ENCODE results near the gene PMM1. TPM values are rescaled to one million over a fixed set of nuclear protein-coding genes. Genes with fewer than 3 reads are reported as not detected.

PMM1 gene
- total RNA-seq, 4 donors from 2014 or later: 55.5 to 88.1 (median 83.5) TPM

GRCh38 chr22:41538583-41538982 lies 51.1 kb downstream of the PMM1 start:
- Histone ChIP-seq H3K27me3 (no peaks in the 10 kb centered on the region), H3K4me1 (peaks cover 0 to 39% (median 14%) of the 10 kb centered on the region in 4 donors), H3K9me3 (no peaks in the 10 kb centered on the region), H3K36me3 (peaks cover 0 to 52% (median 0%) of the 10 kb centered on the region in 3 donors), H3K4me3 (no peak overlapping the region), H3K27ac (peak overlapping the region in 2 of 4 donors; percentile 26 to 38)
- no peak for DNase-seq (ENCODE audit: low spot score in 2 of 2)
- 55 to 58% methylated on average over 8 of the region's 8 CpGs for WGBS, 2 donors
- TF ChIP-seq EP300 (IDR thresholded peaks at IDR 0.05) (no peak), CTCF (IDR thresholded peaks at IDR 0.05) (no peak), POLR2A (IDR thresholded peaks at IDR 0.05) (no peak)

- WGBS, 2 donors: 86 to 94% methylated on average over 3 of the region's 3 CpGs
- DNase-seq (ENCODE audit: low spot score in 2 of 2): no peak
- Histone ChIP-seq H3K27me3 (no peaks in the 10 kb centered on the region), H3K9me3 (no peaks in the 10 kb centered on the region), H3K4me1 (peaks cover 0 to 35% (median 5%) of the 10 kb centered on the region in 4 donors), H3K27ac (no peak overlapping the region), H3K36me3 (peaks cover 0 to 62% (median 0%) of the 10 kb centered on the region in 3 donors), H3K4me3 (no peak overlapping the region)
- TF ChIP-seq EP300 (IDR thresholded peaks at IDR 0.05) (no peak), CTCF (IDR thresholded peaks at IDR 0.05) (no peak), POLR2A (IDR thresholded peaks at IDR 0.05) (no peak)
Measured at GRCh38 chr22:41537203-41537602, 52.4 kb downstream of the PMM1 start.

DNA sequence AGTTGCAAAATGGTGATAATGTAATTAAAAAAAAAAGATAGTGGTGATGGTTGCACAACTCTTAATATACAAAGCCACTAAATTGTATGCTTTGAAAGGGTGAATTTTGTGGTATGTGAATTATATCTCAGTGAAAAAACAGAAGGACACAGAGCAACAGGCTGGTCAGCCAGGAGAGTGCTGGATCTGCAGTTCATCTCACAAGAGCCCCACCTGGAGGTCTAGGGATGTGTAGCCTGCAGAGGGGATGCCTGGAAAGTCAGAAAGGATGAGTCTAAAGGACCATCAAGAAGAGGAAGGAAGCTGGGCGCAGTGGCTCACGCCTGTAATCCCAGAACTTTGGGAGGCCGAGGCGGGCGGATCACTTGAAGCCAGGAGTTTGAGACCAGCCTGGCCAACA lies 54.4 kb downstream of the PMM1 start:
- no peak for TF ChIP-seq EP300 (IDR thresholded peaks at IDR 0.05)
- no peak for TF ChIP-seq POLR2A (IDR thresholded peaks at IDR 0.05)
- no peak for TF ChIP-seq CTCF (IDR thresholded peaks at IDR 0.05)
- H3K36me3 ChIP-seq: peaks cover 0 to 77% (median 0%) of the 10 kb centered on the region in 3 donors
- H3K27me3 ChIP-seq: no peaks in the 10 kb centered on the region
- peak overlapping the region in 2 of 4 donors; percentile 40 to 54 for H3K27ac ChIP-seq
- WGBS, 2 donors: 89 to 90% methylated on average over 5 of the region's 5 CpGs
- H3K4me1 ChIP-seq: peaks cover 0 to 21% (median 4%) of the 10 kb centered on the region in 4 donors
- H3K9me3 ChIP-seq: no peaks in the 10 kb centered on the region
- no peak for DNase-seq (ENCODE audit: low spot score in 2 of 2)
- H3K4me3 ChIP-seq: no peak overlapping the region

GRCh38 chr22:41534219-41534618 lies 55.4 kb downstream of the PMM1 start:
- Histone ChIP-seq H3K27me3 (no peaks in the 10 kb centered on the region), H3K4me3 (no peak overlapping the region), H3K36me3 (peaks cover 0 to 77% (median 0%) of the 10 kb centered on the region in 3 donors), H3K9me3 (no peaks in the 10 kb centered on the region), H3K4me1 (peaks cover 0 to 21% (median 4%) of the 10 kb centered on the region in 4 donors), H3K27ac (peak overlapping the region in 3 of 4 donors; percentile 44 to 84 (median 50))
- TF ChIP-seq EP300 (IDR thresholded peaks at IDR 0.05) (peak in 1 of 2 donors; percentile 69), POLR2A (IDR thresholded peaks at IDR 0.05) (no peak)
- 44 to 58% methylated on average over 8 of the region's 8 CpGs for WGBS, 2 donors
- DNase-seq (ENCODE audit: low spot score in 2 of 2): no peak

- Histone ChIP-seq H3K27ac (peak overlapping the region; percentile 24 to 84 (median 62)), H3K36me3 (peaks cover 0 to 77% (median 0%) of the 10 kb centered on the region in 3 donors), H3K4me3 (no peak overlapping the region), H3K4me1 (peaks cover 0 to 21% (median 4%) of the 10 kb centered on the region in 4 donors), H3K27me3 (no peaks in the 10 kb centered on the region), H3K9me3 (no peaks in the 10 kb centered on the region)
- 58 to 60% methylated on average over 18 to 19 of the region's 19 CpGs for WGBS, 2 donors
- peak in 1 of 2 donors; percentile 59 for DNase-seq (ENCODE audit: low spot score in 2 of 2)
- no peak for TF ChIP-seq POLR2A (IDR thresholded peaks at IDR 0.05)
- peak; percentile 58 to 81 (median 71) for TF ChIP-seq CTCF (IDR thresholded peaks at IDR 0.05)
Measured at GRCh38 chr22:41532908-41533825, 56.5 kb downstream of the PMM1 start.
